Peyer's patch (tissue), 4 donors: ENCODE results near the gene DUOX1.

ENCODE experiments used
- POLR2A ChIP-seq, 2 donors: fragments of 450-650 bp; IDR thresholded peaks; one replicate each; pipeline ENCODE4 v1.5.1; 2017; ENCODE audit warnings: antibody characterized with exemption in 2 of 2, mild to moderate bottlenecking in 2 of 2, moderate library complexity in 2 of 2
- TF ChIP-seq, protein P1 (sequence below), 6 experiments: fragments of 450-650 bp in 4 of 6; fragments of 200-600 bp in 2 of 6; sonication (generic) in 1 of 6; IDR thresholded peaks; one replicate each; pipeline ENCODE4 v1.5.1; 2017 to 2019; ENCODE audit warnings: antibody characterized with exemption in 6 of 6, mild to moderate bottlenecking in 3 of 6, moderate library complexity in 1 of 6

DNA sequence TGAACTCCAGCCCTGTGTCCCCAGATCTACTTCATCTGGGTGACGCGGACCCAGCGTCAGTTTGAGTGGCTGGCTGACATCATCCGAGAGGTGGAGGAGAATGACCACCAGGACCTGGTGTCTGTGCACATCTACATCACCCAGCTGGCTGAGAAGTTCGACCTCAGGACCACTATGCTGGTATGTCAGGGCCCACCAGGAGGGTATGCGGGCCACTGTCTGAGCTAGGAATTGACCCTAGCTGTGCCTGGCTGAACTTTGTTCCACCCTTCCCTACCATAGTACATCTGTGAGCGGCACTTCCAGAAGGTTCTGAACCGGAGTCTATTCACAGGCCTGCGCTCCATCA lies 33.7 kb downstream of the DUOX1 start:
- TF ChIP-seq, protein P1, sequence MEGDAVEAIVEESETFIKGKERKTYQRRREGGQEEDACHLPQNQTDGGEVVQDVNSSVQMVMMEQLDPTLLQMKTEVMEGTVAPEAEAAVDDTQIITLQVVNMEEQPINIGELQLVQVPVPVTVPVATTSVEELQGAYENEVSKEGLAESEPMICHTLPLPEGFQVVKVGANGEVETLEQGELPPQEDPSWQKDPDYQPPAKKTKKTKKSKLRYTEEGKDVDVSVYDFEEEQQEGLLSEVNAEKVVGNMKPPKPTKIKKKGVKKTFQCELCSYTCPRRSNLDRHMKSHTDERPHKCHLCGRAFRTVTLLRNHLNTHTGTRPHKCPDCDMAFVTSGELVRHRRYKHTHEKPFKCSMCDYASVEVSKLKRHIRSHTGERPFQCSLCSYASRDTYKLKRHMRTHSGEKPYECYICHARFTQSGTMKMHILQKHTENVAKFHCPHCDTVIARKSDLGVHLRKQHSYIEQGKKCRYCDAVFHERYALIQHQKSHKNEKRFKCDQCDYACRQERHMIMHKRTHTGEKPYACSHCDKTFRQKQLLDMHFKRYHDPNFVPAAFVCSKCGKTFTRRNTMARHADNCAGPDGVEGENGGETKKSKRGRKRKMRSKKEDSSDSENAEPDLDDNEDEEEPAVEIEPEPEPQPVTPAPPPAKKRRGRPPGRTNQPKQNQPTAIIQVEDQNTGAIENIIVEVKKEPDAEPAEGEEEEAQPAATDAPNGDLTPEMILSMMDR (IDR thresholded peaks at IDR 0.05), result no peak
- TF ChIP-seq POLR2A (IDR thresholded peaks at IDR 0.05), result no peak
